Skeletal muscle satellite cell (primary cell): Measurements from ENCODE around the gene SLC26A2.
A peak's percentile ranks its signal among the peaks of the same experiment; 100 is the strongest.

Experiments
- H3K27me3 ChIP-seq: 2 replicates; pipeline ENCODE4 v1.7.0; 2013; ENCODE audit warnings: low read length; ENCODE audit not compliant: control insufficient read depth, insufficient read depth
- H3K36me3 ChIP-seq: 2 replicates; pipeline ENCODE4 v1.7.0; 2013; ENCODE audit warnings: mild to moderate bottlenecking, control low read depth, low read length; ENCODE audit not compliant: insufficient read depth
- H3K4me1 ChIP-seq: 2 replicates; pipeline ENCODE4 v1.7.0; 2013; ENCODE audit warnings: low read length; ENCODE audit not compliant: control insufficient read depth, insufficient read depth
- H3K4me2 ChIP-seq: 2 replicates; pipeline ENCODE4 v1.7.0; 2013; ENCODE audit warnings: mild to moderate bottlenecking, low read length
- H3K4me3 ChIP-seq: 2 replicates; pipeline ENCODE4 v1.7.0; 2013; ENCODE audit warnings: low read length
- H3K9ac ChIP-seq: 2 replicates; pipeline ENCODE4 v1.7.0; 2013; ENCODE audit warnings: mild to moderate bottlenecking, low read depth, low read length, moderate library complexity
- H3K9me3 ChIP-seq: replicated peaks from 2 replicates; pipeline ENCODE4 v1.7.0; 2013; ENCODE audit warnings: mild to moderate bottlenecking, control low read depth, low read length

SLC26A2 gene

GRCh38 chr5:149999866-150000255 is 39.3 kb downstream of the SLC26A2 start:
- Histone ChIP-seq H3K9ac (peak overlapping the region; percentile 100), H3K4me3 (peak overlapping the region; percentile 80), H3K4me2 (peak overlapping the region; percentile 80), H3K27me3 (no peaks in the 10 kb centered on the region), H3K36me3 (peaks cover 12% of the 10 kb centered on the region), H3K4me1 (peaks cover 22% of the 10 kb centered on the region), H3K9me3 (no peaks in the 10 kb centered on the region)

DNA sequence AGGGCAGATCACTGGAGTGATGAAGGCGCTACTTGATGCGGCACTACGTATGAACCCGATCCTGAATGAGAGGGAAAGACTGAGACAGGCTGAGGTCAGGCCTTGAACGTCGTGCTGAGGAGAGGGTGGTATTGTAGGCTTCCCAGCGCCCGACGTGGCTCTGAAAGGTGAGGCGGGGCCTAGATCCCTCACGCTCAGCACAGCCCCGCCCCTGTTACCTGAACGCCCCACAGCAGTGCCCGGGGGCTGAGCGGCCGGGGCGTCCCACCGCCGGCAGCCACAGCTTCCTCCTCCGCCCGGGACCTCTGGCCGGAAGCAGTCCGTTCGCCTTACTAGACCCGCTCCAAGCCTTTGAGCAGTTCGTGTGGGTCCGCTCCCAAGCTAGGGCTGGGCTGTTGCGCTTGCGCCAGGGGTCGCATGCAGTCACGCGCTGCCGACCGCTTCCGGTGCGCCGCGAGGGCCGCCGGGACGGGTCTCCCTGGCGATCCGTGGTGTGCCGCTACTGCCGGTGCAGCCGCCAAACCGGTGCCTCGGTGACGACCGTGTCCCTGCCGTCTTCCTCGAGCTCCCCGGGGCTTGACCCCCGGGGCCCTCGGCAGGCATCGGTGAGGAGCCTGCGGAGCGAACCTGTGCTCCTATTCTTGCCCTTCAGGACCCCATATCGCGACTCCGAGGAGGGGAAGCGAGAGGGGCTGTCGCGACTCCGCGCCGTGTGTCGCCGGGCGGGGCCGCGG is 39.9 kb downstream of the SLC26A2 start, which contains the start of the genes HMGXB3 and TIGD6:
TSS of gene HMGXB3 (plus strand) at position 484 of the 734 bp plus-strand sequence. CDS start 4,114 bp downstream, outside the sequence.
TSS of gene TIGD6 (minus strand) at position 399 of the 734 bp plus-strand sequence. CDS start 4,306 bp downstream, outside the sequence.
- no peaks in the 10 kb centered on the region for H3K27me3 ChIP-seq
- H3K4me1 ChIP-seq = peaks cover 22% of the 10 kb centered on the region
- H3K4me3 ChIP-seq = peak within 1 kb of the TSS; percentile 80
- peak within 1 kb of the TSS; percentile 80 for H3K4me2 ChIP-seq
- no peaks in the 10 kb centered on the region for H3K9me3 ChIP-seq
- H3K36me3 ChIP-seq = peaks cover 10% of the 10 kb centered on the region
- peak within 1 kb of the TSS; percentile 100 for H3K9ac ChIP-seq

GRCh38 chr5:150000990-150001659 is 40.6 kb downstream of the SLC26A2 start:
- Histone ChIP-seq H3K27me3 (no peaks in the 10 kb centered on the region), H3K9me3 (no peaks in the 10 kb centered on the region), H3K9ac (peak overlapping the region; percentile 100), H3K4me2 (peak overlapping the region; percentile 80), H3K4me3 (peak overlapping the region; percentile 80), H3K36me3 (peaks cover 13% of the 10 kb centered on the region), H3K4me1 (peaks cover 22% of the 10 kb centered on the region)

- Histone ChIP-seq H3K9ac (peak overlapping the region; percentile 100), H3K36me3 (peaks cover 20% of the 10 kb centered on the region), H3K4me3 (peak overlapping the region; percentile 80), H3K4me1 (peaks cover 22% of the 10 kb centered on the region), H3K4me2 (peak overlapping the region; percentile 80), H3K9me3 (no peaks in the 10 kb centered on the region), H3K27me3 (no peaks in the 10 kb centered on the region)
These were observed 41.3 kb downstream of the SLC26A2 start for GRCh38 chr5:150001660-150002486.

DNA sequence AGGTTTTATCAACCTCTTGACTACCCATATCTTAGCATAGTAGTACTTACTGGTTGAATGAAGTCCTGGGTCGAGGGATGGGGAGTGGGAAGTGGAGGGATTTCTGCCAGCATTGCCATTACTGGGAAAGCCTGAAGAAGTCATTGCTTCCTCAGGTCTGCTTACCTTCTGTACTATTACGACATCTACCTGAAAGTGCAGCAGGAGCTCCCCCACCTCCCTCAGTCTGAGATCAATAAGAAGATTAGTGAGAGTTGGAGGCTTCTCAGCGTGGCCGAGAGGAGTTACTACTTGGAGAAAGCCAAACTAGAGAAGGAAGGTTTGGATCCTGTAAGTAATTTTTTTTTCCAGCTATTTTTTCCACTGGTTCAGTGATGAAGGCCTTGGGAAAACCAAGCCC is 45.8 kb downstream of the SLC26A2 start:
- no peak overlapping the region for H3K4me3 ChIP-seq
- no peaks in the 10 kb centered on the region for H3K27me3 ChIP-seq
- H3K4me2 ChIP-seq = no peak overlapping the region
- H3K4me1 ChIP-seq = peaks cover 12% of the 10 kb centered on the region
- H3K36me3 ChIP-seq = peaks cover 62% of the 10 kb centered on the region
- no peaks in the 10 kb centered on the region for H3K9me3 ChIP-seq
- no peak overlapping the region for H3K9ac ChIP-seq

- Histone ChIP-seq H3K4me3 (no peak overlapping the region), H3K9me3 (no peaks in the 10 kb centered on the region), H3K36me3 (peaks cover 66% of the 10 kb centered on the region), H3K4me2 (no peak overlapping the region), H3K4me1 (peaks cover 12% of the 10 kb centered on the region), H3K27me3 (no peaks in the 10 kb centered on the region), H3K9ac (no peak overlapping the region)
These were observed 46.5 kb downstream of the SLC26A2 start for GRCh38 chr5:150007050-150007449.

GRCh38 chr5:150009671-150010387 is 49.3 kb downstream of the SLC26A2 start:
- Histone ChIP-seq H3K4me1 (no peaks in the 10 kb centered on the region), H3K27me3 (no peaks in the 10 kb centered on the region), H3K4me2 (no peak overlapping the region), H3K36me3 (peaks cover 88% of the 10 kb centered on the region), H3K9ac (no peak overlapping the region), H3K9me3 (no peaks in the 10 kb centered on the region), H3K4me3 (no peak overlapping the region)

DNA sequence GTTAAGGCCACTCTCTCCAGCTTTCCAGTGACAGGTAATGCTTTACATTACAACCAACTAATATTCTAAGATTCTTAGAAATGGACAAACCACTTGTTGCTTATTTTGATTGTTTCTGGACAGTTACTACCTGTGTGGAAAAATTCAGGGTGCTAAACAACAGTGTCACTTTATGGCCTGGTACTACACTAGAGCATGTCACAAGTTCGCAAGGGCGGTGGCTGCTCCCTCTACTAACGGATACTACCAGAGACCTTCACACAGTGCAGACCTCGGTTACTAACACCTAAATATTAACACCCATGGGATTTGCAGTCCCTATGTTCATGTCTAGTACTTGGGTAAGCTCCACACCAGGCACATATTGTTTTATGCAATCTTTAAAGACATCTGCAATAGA is 53.4 kb downstream of the SLC26A2 start:
- H3K9me3 ChIP-seq = peaks cover 13% of the 10 kb centered on the region
- peaks cover 88% of the 10 kb centered on the region for H3K36me3 ChIP-seq
- H3K4me2 ChIP-seq = no peak overlapping the region
- H3K9ac ChIP-seq = no peak overlapping the region
- no peak overlapping the region for H3K4me3 ChIP-seq
- H3K4me1 ChIP-seq = peaks cover 14% of the 10 kb centered on the region
- no peaks in the 10 kb centered on the region for H3K27me3 ChIP-seq

GRCh38 chr5:150014456-150014855 is 53.9 kb downstream of the SLC26A2 start:
- peaks cover 88% of the 10 kb centered on the region for H3K36me3 ChIP-seq
- no peak overlapping the region for H3K4me3 ChIP-seq
- H3K9ac ChIP-seq = no peak overlapping the region
- peaks cover 14% of the 10 kb centered on the region for H3K4me1 ChIP-seq
- H3K27me3 ChIP-seq = no peaks in the 10 kb centered on the region
- peaks cover 13% of the 10 kb centered on the region for H3K9me3 ChIP-seq
- H3K4me2 ChIP-seq = no peak overlapping the region

- Histone ChIP-seq H3K9me3 (peaks cover 13% of the 10 kb centered on the region), H3K36me3 (peaks cover 88% of the 10 kb centered on the region), H3K27me3 (no peaks in the 10 kb centered on the region), H3K4me2 (no peak overlapping the region), H3K4me1 (peaks cover 17% of the 10 kb centered on the region), H3K4me3 (no peak overlapping the region), H3K9ac (no peak overlapping the region)
These were observed 54.9 kb downstream of the SLC26A2 start for GRCh38 chr5:150015415-150015814.

GRCh38 chr5:150016537-150016936 is 56.0 kb downstream of the SLC26A2 start:
- peaks cover 89% of the 10 kb centered on the region for H3K36me3 ChIP-seq
- H3K9ac ChIP-seq = no peak overlapping the region
- no peak overlapping the region for H3K4me3 ChIP-seq
- no peak overlapping the region for H3K4me2 ChIP-seq
- peaks cover 13% of the 10 kb centered on the region for H3K9me3 ChIP-seq
- no peaks in the 10 kb centered on the region for H3K27me3 ChIP-seq
- H3K4me1 ChIP-seq = peaks cover 26% of the 10 kb centered on the region
